HL-60 (cell line): ENCODE results near the gene SULT2B1.
"Not testable (repeated sequence)": the region's sequence is repeated elsewhere in the genome, so short reads cannot be mapped to it uniquely, and the experiment has no call there.

ENCODE experiments used
- DNase-seq, 2 experiments: peaks; one replicate each; pipeline ENCODE4 v3.0.0-alpha.2; 2010 to 2020; ENCODE audit warnings: low read depth in 1 of 2, low spot score in 1 of 2
- H3K27ac ChIP-seq: fragments of 250-450 bp; sonication (Bioruptor Pico); replicated peaks from 2 replicates; pipeline ENCODE4 v1.5.1; 2020; ENCODE audit warnings: mild to moderate bottlenecking, moderate library complexity
- H3K27me3 ChIP-seq: fragments of 250-450 bp; sonication (Bioruptor Pico); 2 replicates; pipeline ENCODE4 v1.5.1; 2021; ENCODE audit warnings: mild to moderate bottlenecking, moderate library complexity; ENCODE audit not compliant: insufficient read depth, poor library complexity, severe bottlenecking
- H3K4me3 ChIP-seq: replicated peaks from 2 replicates; pipeline ENCODE4 v1.5.1; 2011; ENCODE audit warnings: mild to moderate bottlenecking, control low read depth, low read length; ENCODE audit not compliant: insufficient read depth
- GABPA ChIP-seq: IDR thresholded peaks from 2 replicates; pipeline ENCODE4 v1.6.1; 2012; ENCODE audit warnings: low read depth
- POLR2AphosphoS5 ChIP-seq: IDR thresholded peaks from 2 replicates; pipeline ENCODE4 v1.6.1; 2012; ENCODE audit warnings: low read depth
- SPI1 ChIP-seq: IDR thresholded peaks from 2 replicates; pipeline ENCODE4 v1.6.1; 2012; ENCODE audit warnings: low read depth, mild to moderate bottlenecking, borderline replicate concordance
- TF ChIP-seq, protein P1 (sequence below): IDR thresholded peaks from 2 replicates; pipeline ENCODE4 v1.6.1; 2012; ENCODE audit warnings: low read depth; ENCODE audit not compliant: insufficient replicate concordance
- TF ChIP-seq, protein P2 (sequence below): IDR thresholded peaks from one replicate; pipeline ENCODE4 v1.5.1; 2011; ENCODE audit warnings: low read length, control low read depth, inconsistent platforms; ENCODE audit not compliant: insufficient read depth

SULT2B1 gene

DNA sequence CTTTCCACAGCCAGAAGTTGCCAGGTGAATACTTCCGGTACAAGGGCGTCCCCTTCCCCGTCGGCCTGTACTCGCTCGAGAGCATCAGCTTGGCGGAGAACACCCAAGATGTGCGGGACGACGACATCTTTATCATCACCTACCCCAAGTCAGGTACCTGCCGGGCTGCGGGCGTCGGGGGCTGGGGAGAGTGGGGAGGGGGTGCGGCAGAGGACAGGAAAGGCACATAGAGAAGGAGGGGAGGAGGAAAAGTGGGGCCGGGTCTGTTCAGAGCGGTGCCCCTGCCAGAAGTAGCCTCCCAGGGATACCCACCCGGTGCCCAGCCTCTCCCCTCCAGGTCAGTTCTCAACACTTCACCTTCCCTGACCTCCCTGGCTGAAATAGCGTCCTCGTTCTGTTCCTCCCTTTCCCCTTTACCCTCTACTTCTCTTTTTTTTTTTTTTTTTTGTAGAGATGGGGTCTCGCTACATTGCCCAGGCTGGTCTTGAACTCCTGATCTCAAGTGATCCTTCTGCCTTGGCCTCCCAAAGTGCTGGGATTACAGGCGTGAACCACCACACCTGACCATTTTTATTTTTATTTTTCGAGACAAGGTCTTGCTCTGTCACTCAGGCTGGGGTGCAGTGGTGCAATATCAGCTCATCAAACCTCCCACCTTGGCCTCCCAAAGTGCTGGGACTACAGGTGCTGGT lies 24.1 kb downstream of the SULT2B1 start:
- Histone ChIP-seq H3K4me3 (no peak overlapping the region), H3K27ac (no peak overlapping the region), H3K27me3 (no peaks in the 10 kb centered on the region)
- TF ChIP-seq, protein P1, sequence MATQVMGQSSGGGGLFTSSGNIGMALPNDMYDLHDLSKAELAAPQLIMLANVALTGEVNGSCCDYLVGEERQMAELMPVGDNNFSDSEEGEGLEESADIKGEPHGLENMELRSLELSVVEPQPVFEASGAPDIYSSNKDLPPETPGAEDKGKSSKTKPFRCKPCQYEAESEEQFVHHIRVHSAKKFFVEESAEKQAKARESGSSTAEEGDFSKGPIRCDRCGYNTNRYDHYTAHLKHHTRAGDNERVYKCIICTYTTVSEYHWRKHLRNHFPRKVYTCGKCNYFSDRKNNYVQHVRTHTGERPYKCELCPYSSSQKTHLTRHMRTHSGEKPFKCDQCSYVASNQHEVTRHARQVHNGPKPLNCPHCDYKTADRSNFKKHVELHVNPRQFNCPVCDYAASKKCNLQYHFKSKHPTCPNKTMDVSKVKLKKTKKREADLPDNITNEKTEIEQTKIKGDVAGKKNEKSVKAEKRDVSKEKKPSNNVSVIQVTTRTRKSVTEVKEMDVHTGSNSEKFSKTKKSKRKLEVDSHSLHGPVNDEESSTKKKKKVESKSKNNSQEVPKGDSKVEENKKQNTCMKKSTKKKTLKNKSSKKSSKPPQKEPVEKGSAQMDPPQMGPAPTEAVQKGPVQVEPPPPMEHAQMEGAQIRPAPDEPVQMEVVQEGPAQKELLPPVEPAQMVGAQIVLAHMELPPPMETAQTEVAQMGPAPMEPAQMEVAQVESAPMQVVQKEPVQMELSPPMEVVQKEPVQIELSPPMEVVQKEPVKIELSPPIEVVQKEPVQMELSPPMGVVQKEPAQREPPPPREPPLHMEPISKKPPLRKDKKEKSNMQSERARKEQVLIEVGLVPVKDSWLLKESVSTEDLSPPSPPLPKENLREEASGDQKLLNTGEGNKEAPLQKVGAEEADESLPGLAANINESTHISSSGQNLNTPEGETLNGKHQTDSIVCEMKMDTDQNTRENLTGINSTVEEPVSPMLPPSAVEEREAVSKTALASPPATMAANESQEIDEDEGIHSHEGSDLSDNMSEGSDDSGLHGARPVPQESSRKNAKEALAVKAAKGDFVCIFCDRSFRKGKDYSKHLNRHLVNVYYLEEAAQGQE, result no peak
- TF ChIP-seq POLR2AphosphoS5 (no peak), SPI1 (no peak), GABPA (no peak)
- TF ChIP-seq, protein P2, sequence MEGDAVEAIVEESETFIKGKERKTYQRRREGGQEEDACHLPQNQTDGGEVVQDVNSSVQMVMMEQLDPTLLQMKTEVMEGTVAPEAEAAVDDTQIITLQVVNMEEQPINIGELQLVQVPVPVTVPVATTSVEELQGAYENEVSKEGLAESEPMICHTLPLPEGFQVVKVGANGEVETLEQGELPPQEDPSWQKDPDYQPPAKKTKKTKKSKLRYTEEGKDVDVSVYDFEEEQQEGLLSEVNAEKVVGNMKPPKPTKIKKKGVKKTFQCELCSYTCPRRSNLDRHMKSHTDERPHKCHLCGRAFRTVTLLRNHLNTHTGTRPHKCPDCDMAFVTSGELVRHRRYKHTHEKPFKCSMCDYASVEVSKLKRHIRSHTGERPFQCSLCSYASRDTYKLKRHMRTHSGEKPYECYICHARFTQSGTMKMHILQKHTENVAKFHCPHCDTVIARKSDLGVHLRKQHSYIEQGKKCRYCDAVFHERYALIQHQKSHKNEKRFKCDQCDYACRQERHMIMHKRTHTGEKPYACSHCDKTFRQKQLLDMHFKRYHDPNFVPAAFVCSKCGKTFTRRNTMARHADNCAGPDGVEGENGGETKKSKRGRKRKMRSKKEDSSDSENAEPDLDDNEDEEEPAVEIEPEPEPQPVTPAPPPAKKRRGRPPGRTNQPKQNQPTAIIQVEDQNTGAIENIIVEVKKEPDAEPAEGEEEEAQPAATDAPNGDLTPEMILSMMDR, result no peak
- no peak for DNase-seq

DNA sequence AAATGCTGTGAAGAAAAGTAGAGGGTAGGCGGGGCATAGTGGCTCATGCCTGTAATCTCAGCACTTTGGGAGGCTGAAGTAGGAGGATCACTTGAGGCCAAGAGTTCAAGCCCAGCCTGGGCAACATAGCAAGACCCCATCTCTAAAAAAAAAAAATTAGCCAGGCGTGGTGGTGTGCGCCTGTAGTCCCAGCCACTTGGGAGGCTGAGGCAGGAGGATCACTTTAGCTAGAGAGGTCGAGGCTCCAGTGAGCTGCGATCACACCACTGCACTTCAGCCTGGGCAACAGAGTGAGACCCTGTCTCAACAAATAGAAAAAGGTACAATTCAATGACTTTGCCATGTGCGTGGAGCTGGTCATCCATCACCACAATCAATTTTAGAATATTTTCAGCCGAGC lies 25.9 kb downstream of the SULT2B1 start:
- not testable (repeated sequence) for H3K27ac ChIP-seq, DNase-seq, H3K4me3 ChIP-seq, H3K27me3 ChIP-seq

DNA sequence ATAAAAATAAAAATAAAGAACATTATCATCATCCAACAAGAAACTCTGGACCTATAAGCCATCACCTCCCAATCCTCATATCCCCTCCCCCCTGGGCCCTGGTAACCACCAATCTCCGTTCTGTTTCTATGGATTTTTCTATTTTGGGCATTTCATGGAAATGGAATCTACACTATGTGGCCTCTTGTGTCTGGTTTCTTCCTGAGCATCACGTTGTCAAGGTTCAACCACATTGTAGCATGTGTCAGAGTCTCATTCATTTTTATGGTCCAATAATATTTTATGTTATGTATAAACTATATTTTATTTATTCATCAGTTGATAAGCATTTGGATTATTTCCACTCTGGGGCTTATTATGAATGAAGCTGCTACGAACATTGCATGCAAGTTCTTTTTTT lies 26.9 kb downstream of the SULT2B1 start:
- DNase-seq, result no peak
- H3K4me3 ChIP-seq, result no peak overlapping the region
- H3K27ac ChIP-seq, result no peak overlapping the region
- TF ChIP-seq SPI1 (no peak), POLR2AphosphoS5 (no peak), GABPA (no peak)
- TF ChIP-seq, protein P1, result no peak
- TF ChIP-seq, protein P2, result no peak
- H3K27me3 ChIP-seq, result no peaks in the 10 kb centered on the region

DNA sequence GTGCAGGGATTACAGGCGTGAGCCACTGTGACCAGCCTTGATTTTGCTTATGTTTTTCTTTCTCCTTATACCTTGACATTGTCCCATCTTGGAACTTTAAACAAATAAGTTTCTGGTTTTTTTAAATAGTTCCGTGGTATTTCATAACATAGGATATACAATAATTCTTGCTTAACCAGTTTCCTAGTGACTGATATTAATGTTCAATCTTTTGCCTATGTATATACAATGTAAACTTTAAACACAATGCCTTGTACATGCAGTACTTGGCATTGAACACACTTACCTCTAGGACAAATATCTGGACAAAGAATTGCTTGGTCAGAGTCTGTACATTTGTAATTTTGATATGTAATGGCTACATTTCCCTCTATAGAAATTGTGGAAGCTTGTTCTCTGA lies 30.2 kb downstream of the SULT2B1 start:
- Histone ChIP-seq H3K27ac (no peak overlapping the region), H3K4me3 (no peak overlapping the region), H3K27me3 (no peaks in the 10 kb centered on the region)
- DNase-seq, result no peak
- TF ChIP-seq, protein P2, result no peak
- TF ChIP-seq POLR2AphosphoS5 (no peak), SPI1 (no peak), GABPA (no peak)
- TF ChIP-seq, protein P1, result no peak
